Stimulated activated CD8-positive, alpha-beta memory T cell treated with anti-CD3 and anti-CD28 coated beads, Interleukin-7, amount 100 ng/mL, for 1 hour (primary cell): ENCODE results near the gene CDC25B.

Experiments
- DNase-seq, 2 donors: peaks; one replicate each; pipeline ENCODE4 v3.0.0-alpha.2; 2020; ENCODE audit warnings: low read depth in 2 of 2

The CDC25B gene

DNA sequence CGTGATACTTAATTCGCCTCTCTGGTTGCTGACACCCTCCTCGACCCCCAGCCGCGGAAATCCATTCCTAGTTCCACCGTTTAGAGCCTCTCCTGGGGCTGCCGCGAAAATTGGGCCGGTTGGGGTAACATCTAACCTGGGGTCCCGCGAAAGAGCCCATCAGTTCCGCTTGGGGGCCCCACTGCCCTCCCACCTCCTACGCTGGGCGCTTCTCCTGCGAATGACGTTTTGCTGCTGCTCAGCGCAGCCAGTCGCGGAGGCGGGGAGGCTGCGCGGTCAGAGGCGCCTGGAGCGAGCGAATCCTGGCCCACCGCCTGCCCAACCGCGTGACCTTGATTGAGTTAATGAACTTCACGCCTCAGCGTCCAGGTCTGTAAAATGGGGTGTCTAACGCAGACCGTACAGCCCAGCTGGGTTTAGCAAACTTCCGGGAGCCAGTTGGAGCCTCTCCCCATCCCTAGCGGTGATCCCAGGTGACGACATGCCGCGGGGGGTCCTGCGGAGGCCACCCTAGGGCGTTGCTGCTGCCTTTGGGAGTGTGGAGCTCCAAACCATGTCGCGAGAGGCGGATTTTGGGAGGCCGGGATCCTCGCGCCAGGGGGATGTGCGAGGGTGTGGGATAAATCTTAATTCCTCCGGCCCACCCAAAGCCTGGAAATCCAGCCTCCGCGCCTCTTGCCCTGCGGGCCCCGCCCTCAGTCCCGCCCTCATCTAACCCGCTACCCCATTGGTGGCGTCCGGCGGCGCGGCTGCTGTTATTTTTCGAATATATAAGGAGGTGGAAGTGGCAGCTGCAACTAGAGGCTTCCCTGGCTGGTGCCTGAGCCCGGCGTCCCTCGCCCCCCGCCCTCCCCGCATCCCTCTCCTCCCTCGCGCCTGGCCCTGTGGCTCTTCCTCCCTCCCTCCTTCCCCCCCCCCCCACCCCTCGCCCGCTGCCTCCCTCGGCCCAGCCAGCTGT is at the start of gene CDC25B:
Gene CDC25B (plus strand): TSS at position 800 of the 958 bp plus-strand sequence. CDS start 222 bp downstream, outside the sequence.
- peak; percentile 79 to 81 for DNase-seq

GRCh38 chr20:3747471-3747870 is 48.6 kb upstream of the CDC25B start:
- DNase-seq: no peak

DNA sequence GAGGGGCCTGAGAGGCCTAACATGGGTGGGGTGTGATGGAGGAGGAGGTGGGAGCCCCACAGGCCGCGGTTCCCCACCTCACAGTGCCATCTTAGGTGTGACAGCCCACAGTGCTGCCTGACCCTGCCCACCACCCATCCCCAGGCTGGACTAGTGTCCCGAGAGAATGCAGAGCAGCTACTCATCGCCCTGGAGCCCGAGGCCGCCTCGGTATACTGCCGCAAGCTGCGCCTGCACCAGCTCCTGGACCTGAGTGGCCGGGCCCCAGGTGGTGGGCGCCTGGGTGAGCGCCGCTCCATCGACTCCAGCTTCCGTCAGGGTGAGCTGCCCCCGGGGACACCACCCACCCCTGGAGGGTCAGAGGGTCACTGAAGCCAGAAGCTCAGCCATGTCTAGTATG is 48.0 kb upstream of the CDC25B start:
- no peak for DNase-seq

GRCh38 chr20:3749087-3749688 is 46.9 kb upstream of the CDC25B start:
- DNase-seq: no peak

- DNase-seq: no peak
Observed at GRCh38 chr20:3749689-3750531, 46.2 kb upstream of the CDC25B start.

GRCh38 chr20:3751305-3751674 is 44.8 kb upstream of the CDC25B start:
- no peak for DNase-seq

- no peak for DNase-seq
Observed at GRCh38 chr20:3751675-3752385, 44.3 kb upstream of the CDC25B start.

GRCh38 chr20:3752386-3752759 is 43.7 kb upstream of the CDC25B start:
- DNase-seq: no peak

GRCh38 chr20:3753098-3753497 is 43.0 kb upstream of the CDC25B start:
- DNase-seq: peak in 1 of 2 donors; percentile 43

- no peak for DNase-seq
Observed at GRCh38 chr20:3753501-3754275, 42.4 kb upstream of the CDC25B start.

DNA sequence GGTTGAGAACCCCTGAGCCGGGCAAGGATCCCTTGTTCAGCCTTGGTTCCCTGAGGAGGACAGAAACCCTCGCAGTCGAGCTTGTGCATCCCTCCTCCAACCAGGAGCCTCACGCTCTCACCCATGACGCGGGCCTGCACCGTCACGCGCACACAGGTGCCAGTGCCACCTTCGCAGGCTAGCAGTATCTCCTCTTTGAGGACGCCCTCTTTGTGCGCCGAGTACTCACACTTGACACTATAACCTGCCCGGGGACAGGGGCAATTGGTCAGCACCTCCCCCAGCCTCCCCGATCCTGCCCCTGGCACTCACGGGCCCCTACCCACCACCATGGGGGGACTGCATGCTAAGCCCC is 41.9 kb upstream of the CDC25B start:
- no peak for DNase-seq

- no peak for DNase-seq
Observed at GRCh38 chr20:3755269-3755668, 40.8 kb upstream of the CDC25B start.

DNA sequence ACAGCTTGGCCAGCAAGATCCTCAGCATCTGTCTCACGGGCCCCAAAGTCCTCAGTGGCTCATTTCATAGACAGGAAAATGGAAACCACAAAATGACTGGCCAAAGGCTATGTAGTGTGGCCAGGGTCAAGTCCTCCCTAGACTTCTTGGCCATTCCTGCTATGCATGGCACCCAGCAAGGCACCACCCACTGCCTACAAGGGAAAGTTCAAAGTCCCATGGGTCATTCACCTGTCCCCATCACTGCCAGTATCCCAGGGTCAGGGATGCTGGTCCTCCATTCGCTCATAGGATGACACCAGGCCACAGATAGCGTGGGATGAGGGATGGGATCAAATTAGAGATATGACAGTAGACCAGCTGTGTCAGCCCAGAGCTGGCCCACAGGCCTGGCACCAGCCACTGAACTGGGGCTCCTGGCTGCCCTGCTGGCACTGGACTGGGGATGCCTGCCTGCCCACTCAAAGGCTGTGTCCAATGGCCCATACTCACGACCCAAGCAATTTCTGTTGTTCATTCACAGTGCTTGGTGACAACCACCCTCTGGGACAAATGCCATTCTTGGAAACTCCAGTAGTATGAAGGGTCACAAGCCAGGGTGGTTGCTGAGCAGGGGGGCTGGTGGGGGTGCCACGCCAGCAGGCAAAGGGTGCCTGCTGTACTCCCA is 40.2 kb upstream of the CDC25B start:
- DNase-seq: no peak

DNA sequence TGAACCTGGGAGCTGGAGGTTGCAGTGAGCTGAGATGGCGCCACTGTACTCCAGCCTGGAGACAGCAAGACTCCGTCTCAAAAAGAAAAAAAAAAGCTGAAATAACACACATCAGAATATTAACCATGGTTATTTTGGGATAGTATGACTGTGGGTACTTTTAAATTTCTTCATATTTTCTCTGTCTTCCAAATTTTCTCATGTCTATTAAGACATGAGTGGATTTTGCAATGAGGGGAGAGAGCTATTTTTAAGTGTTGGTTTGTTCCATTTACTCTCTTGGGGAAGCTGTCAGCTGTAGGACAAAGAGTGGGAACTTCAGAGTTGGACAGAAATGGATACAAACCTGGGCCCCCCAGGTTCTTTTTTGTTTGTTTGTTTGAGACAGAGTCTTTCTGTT is 38.8 kb upstream of the CDC25B start:
- no peak for DNase-seq

GRCh38 chr20:3758566-3758965 is 37.5 kb upstream of the CDC25B start:
- no peak for DNase-seq

- DNase-seq: no peak
Observed at GRCh38 chr20:3759316-3759823, 36.7 kb upstream of the CDC25B start.

- DNase-seq: no peak
Observed at GRCh38 chr20:3759884-3760283, 36.2 kb upstream of the CDC25B start.

- no peak for DNase-seq
Observed at GRCh38 chr20:3760655-3761348, 35.3 kb upstream of the CDC25B start.
